Measurements from ENCODE around the gene SRSF2.

GRCh38 chr17:76710863-76711611, 26.1 kb downstream of the SRSF2 start, which contains the start of gene MXRA7:
- TF ChIP-seq, protein P1, sequence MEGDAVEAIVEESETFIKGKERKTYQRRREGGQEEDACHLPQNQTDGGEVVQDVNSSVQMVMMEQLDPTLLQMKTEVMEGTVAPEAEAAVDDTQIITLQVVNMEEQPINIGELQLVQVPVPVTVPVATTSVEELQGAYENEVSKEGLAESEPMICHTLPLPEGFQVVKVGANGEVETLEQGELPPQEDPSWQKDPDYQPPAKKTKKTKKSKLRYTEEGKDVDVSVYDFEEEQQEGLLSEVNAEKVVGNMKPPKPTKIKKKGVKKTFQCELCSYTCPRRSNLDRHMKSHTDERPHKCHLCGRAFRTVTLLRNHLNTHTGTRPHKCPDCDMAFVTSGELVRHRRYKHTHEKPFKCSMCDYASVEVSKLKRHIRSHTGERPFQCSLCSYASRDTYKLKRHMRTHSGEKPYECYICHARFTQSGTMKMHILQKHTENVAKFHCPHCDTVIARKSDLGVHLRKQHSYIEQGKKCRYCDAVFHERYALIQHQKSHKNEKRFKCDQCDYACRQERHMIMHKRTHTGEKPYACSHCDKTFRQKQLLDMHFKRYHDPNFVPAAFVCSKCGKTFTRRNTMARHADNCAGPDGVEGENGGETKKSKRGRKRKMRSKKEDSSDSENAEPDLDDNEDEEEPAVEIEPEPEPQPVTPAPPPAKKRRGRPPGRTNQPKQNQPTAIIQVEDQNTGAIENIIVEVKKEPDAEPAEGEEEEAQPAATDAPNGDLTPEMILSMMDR (IDR thresholded peaks at IDR 0.05) = no peak
- peak in 2 of 3 donors; percentile 8 to 33 for TF ChIP-seq POLR2A (IDR thresholded peaks at IDR 0.05)

Measured in body of pancreas (tissue), 4 donors.